HCEC 1CT (cell line): ENCODE data around the gene KCNJ6.

ENCODE experiments used
- DNase-seq: peaks from one replicate; pipeline ENCODE4 v3.0.0-alpha.2; 2017

The KCNJ6 gene

GRCh38 chr21:37631319-37632117 lies 284.7 kb downstream of the KCNJ6 start:
- no peak for DNase-seq

DNA sequence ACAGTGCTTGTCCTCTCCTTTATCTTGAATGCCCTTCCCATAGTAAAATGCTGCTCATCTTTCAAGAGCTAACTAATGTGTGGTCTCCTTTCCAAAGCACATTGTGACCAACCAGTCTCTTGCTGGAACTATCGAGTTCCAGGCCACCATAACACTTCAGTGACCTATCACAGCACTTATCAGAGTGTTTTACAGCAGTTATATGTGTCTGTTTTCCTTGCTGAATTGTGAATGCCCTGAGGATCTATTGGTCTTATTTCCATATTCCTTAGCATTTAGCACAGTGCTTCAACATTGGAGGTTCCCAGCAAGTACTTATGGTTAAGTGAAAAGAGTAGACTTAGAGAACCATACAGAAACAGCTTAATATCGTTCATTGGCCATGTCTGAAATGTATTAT lies 285.4 kb downstream of the KCNJ6 start:
- no peak for DNase-seq

GRCh38 chr21:37628362-37628761 lies 287.9 kb downstream of the KCNJ6 start:
- DNase-seq = no peak

GRCh38 chr21:37627561-37627960 lies 288.7 kb downstream of the KCNJ6 start:
- DNase-seq = no peak

- DNase-seq = no peak
Measured at GRCh38 chr21:37627074-37627473, 289.2 kb downstream of the KCNJ6 start.

- no peak for DNase-seq
Measured at GRCh38 chr21:37626320-37626719, 289.9 kb downstream of the KCNJ6 start.

GRCh38 chr21:37623689-37624088 lies 292.6 kb downstream of the KCNJ6 start:
- no peak for DNase-seq

GRCh38 chr21:37623183-37623582 lies 293.1 kb downstream of the KCNJ6 start:
- no peak for DNase-seq

GRCh38 chr21:37622755-37623154 lies 293.5 kb downstream of the KCNJ6 start:
- DNase-seq = no peak

- DNase-seq = no peak
Measured at GRCh38 chr21:37620401-37620800, 295.9 kb downstream of the KCNJ6 start.

- no peak for DNase-seq
Measured at GRCh38 chr21:37619464-37619974, 296.7 kb downstream of the KCNJ6 start.

GRCh38 chr21:37618081-37618480 lies 298.2 kb downstream of the KCNJ6 start:
- no peak for DNase-seq

GRCh38 chr21:37615962-37616361 lies 300.3 kb downstream of the KCNJ6 start:
- DNase-seq = no peak

GRCh38 chr21:37614351-37614875 lies 301.8 kb downstream of the KCNJ6 start:
- no peak for DNase-seq

DNA sequence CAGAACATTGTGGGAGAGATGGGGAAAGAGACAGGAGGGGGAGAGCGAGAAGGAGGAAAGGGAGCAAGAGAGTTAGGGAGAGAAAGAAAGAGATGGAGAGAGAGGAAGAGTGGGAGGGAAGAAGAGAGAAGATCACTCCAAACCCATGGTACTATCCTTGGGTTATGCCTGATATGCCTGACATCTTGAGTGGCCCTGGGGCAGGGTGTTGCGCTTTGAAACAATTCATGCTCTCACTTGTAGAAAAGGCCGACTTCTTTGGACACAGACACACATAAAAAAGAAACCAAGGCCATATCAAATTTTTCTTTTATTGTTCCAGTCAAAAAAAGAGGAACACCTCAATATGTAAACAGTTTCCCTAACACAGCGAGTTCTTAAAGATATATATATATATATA lies 309.2 kb downstream of the KCNJ6 start:
- DNase-seq = no peak

- DNase-seq = no peak
Measured at GRCh38 chr21:37606549-37606948, 309.7 kb downstream of the KCNJ6 start.

- no peak for DNase-seq
Measured at GRCh38 chr21:37605006-37605405, 311.3 kb downstream of the KCNJ6 start.

- DNase-seq = no peak
Measured at GRCh38 chr21:37603129-37603528, 313.1 kb downstream of the KCNJ6 start.

DNA sequence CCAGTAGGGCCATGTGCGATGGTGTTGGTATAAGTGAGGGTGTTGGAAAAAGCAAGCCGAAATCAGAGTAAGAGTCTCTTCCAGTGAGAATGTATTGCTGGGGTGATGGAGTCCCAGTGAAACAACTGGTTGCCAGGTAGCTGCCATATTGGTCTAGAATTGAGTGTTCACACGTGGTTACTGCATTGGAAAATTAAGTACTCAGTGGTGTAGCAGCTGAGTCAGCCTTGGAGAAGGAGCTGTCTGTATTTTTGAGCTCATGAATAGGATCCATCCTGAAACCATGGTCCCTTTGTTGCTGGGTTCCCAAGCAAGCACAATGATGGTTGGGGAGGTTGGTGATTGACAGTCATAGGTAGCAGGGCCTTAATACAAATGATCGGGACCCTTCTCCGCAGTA lies 314.3 kb downstream of the KCNJ6 start:
- no peak for DNase-seq

DNA sequence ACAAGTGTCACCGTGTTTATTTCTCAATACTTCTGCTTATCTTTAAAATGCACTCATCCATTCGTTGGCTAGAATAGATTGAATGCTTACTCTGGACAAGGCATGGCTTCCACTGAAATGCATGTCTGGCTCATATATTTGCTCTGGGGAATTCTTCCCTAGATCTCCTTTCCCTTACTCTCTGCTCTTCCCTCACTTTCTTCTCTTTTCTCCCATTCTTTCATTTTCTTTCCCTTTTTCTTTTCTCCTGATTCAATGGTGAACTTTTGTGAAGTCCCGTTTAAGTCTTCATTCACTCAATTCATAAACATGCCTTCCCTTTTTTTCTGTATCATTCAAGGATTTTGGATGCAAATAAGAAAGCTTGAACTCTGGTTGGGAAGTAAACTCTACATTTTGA lies 315.2 kb downstream of the KCNJ6 start:
- DNase-seq = no peak

DNA sequence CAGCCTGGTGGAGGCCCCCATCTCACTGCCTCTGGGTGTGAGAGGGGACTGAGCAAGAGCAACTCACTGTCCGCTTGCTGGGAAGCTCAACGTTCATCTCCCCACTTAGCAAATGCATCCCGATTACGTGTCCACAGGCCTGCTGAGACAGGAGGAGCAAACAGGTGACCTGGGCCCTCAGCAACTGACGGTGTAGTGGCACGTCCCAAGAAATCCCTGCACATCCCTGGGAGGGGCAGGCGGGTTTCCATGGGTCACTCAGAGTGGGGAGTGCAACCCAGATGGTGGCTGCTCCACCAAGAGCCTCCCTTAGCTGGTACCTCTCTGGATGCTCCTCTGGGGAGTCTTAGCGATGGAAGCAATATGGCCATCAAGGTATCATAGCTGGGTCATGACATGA lies 320.3 kb downstream of the KCNJ6 start:
- DNase-seq = no peak

- DNase-seq = no peak
Measured at GRCh38 chr21:37594472-37594951, 321.7 kb downstream of the KCNJ6 start.

DNA sequence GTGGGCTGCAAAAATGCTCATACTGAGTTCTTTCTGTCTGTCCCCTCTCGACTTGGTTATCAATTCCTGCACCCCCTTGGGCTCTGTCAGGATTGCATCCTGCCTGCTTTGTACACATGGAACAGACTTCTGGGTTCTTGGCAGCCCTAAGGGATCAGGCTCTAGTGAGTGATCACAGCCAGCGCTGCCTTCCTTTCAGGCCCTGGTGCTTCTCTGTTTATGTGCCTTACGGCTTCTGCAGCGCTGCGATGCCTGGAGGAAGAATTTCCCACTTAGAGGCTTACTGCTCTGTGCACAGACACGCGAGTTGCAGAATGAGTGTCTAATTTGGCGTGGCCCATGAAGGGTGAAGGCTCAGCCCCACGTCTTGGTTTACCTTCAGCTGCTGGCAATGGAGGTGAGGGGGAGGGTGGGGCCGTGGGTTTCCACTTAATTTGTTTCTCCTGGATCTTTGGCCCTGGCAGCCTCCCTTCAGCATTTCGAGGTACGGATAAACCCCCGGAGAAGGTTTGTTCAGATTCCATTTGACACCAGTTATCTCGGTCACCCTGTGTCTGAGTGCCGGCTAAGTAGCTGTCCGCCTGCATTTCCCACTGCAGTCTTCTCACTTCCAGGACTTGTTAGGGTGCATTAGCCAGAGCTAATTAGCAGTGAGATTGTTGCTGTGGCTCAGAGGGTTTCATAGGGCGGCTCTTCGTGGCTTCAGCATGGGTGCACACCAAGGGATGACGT lies 322.4 kb downstream of the KCNJ6 start:
- no peak for DNase-seq

- no peak for DNase-seq
Measured at GRCh38 chr21:37593015-37593414, 323.2 kb downstream of the KCNJ6 start.
